Tibial nerve (tissue), 4 donors: ENCODE results near the gene DENND2D. TPM values are rescaled to one million over a fixed set of nuclear protein-coding genes. Genes with fewer than 3 reads are reported as not detected.

Experiments used
- DNase-seq, 2 donors: peaks; one replicate each; pipeline ENCODE4 v3.0.0-alpha.2; 2019; ENCODE audit warnings: low spot score in 2 of 2
- H3K27ac ChIP-seq, 4 donors: fragments of 200-600 bp; sonication (generic) in 3 of 4; one replicate each; pipeline ENCODE4 v1.5.1; 2017 to 2019; ENCODE audit warnings: mild to moderate bottlenecking in 1 of 4
- H3K27me3 ChIP-seq, 2 donors: fragments of 200-600 bp; sonication (generic) in 1 of 2; one replicate each; pipeline versions ENCODE4 v1.5.1 to v1.6.0; 2017 to 2019
- H3K36me3 ChIP-seq, 3 donors: fragments of 200-600 bp; sonication (generic); one replicate each; pipeline ENCODE4 v1.5.1; 2018 to 2019
- H3K4me1 ChIP-seq, 4 donors: fragments of 200-600 bp; sonication (generic) in 3 of 4; one replicate each; pipeline ENCODE4 v1.5.1; 2017 to 2019
- H3K4me3 ChIP-seq, 4 donors: fragments of 200-600 bp; sonication (generic) in 3 of 4; one replicate each; pipeline ENCODE4 v1.5.1; 2017 to 2019; ENCODE audit warnings: mild to moderate bottlenecking in 1 of 4, moderate library complexity in 1 of 4
- H3K9me3 ChIP-seq, 4 donors: fragments of 200-600 bp; sonication (generic) in 3 of 4; one replicate each; pipeline ENCODE4 v1.5.1; 2017 to 2019
- CTCF ChIP-seq, 5 experiments: fragments of 200-600 bp in 3 of 5; fragments of 450-650 bp in 2 of 5; sonication (generic) in 3 of 5; IDR thresholded peaks; one replicate each; pipeline ENCODE4 v1.5.1; 2016 to 2019; ENCODE audit warnings: antibody characterized with exemption in 5 of 5, mild to moderate bottlenecking in 3 of 5, moderate library complexity in 2 of 5
- EP300 ChIP-seq, 2 donors: sonication (generic); formaldehyde crosslinking; IDR thresholded peaks; one replicate each; pipeline ENCODE4 v1.6.1; 2017; ENCODE audit warnings: antibody characterized with exemption in 2 of 2, mild to moderate bottlenecking in 1 of 2
- POLR2A ChIP-seq, 2 donors: fragments of 450-650 bp; IDR thresholded peaks; one replicate each; pipeline ENCODE4 v1.6.1; 2017; ENCODE audit warnings: antibody characterized with exemption in 2 of 2, mild to moderate bottlenecking in 2 of 2, moderate library complexity in 2 of 2
- WGBS, 2 donors: methylation state at CpG; one replicate each; pipeline ENCODE4 v1.1.5; 2018; 5-methylcytosine and 5-hydroxymethylcytosine counted together
- total RNA-seq, 4 donors: library from RNA; depleted of rRNA; stranded (reverse); fragments of >200 nt; gene quantifications; one replicate each; pipeline ENCODE4 v1.1.0, GENCODE V29; 2016

DENND2D gene
- total RNA-seq, 4 donors from 2014 or later, result 4.8 to 21.6 (median 8.2) TPM

GRCh38 chr1:111148376-111148881 is 52.0 kb downstream of the DENND2D start:
- DNase-seq, result no peak
- Histone ChIP-seq H3K27me3 (no peaks in the 10 kb centered on the region), H3K27ac (no peak overlapping the region), H3K36me3 (peaks cover 0 to 55% (median 0%) of the 10 kb centered on the region in 3 donors), H3K4me3 (no peak overlapping the region), H3K9me3 (no peaks in the 10 kb centered on the region), H3K4me1 (peaks cover 0 to 28% (median 0%) of the 10 kb centered on the region in 4 donors)
- TF ChIP-seq POLR2A (IDR thresholded peaks at IDR 0.05), result no peak
- TF ChIP-seq CTCF (IDR thresholded peaks at IDR 0.05), result no peak
- no peak for TF ChIP-seq EP300 (IDR thresholded peaks at IDR 0.05)
- WGBS, 2 donors, result 50 to 62% methylated on average over 2 of the region's 2 CpGs

GRCh38 chr1:111147948-111148347 is 52.5 kb downstream of the DENND2D start:
- Histone ChIP-seq H3K36me3 (peaks cover 0 to 50% (median 0%) of the 10 kb centered on the region in 3 donors), H3K27me3 (no peaks in the 10 kb centered on the region), H3K9me3 (no peaks in the 10 kb centered on the region), H3K4me1 (peaks cover 0 to 33% (median 0%) of the 10 kb centered on the region in 4 donors), H3K27ac (no peak overlapping the region), H3K4me3 (no peak overlapping the region)
- no peak for TF ChIP-seq EP300 (IDR thresholded peaks at IDR 0.05)
- DNase-seq, result no peak
- 78 to 82% methylated on average over 3 of the region's 3 CpGs for WGBS, 2 donors

GRCh38 chr1:111145963-111146768 is 54.3 kb downstream of the DENND2D start:
- Histone ChIP-seq H3K27me3 (no peaks in the 10 kb centered on the region), H3K36me3 (peaks cover 0 to 41% (median 0%) of the 10 kb centered on the region in 3 donors), H3K4me1 (peaks cover 0 to 39% (median 7%) of the 10 kb centered on the region in 4 donors), H3K4me3 (no peak overlapping the region), H3K9me3 (no peaks in the 10 kb centered on the region), H3K27ac (no peak overlapping the region)
- DNase-seq, result no peak
- no peak for TF ChIP-seq POLR2A (IDR thresholded peaks at IDR 0.05)
- no peak for TF ChIP-seq EP300 (IDR thresholded peaks at IDR 0.05)
- TF ChIP-seq CTCF (IDR thresholded peaks at IDR 0.05), result no peak

- Histone ChIP-seq H3K36me3 (peaks cover 0 to 35% (median 0%) of the 10 kb centered on the region in 3 donors), H3K9me3 (no peaks in the 10 kb centered on the region), H3K27ac (no peak overlapping the region), H3K4me1 (peaks cover 0 to 45% (median 9%) of the 10 kb centered on the region in 4 donors), H3K27me3 (no peaks in the 10 kb centered on the region), H3K4me3 (no peak overlapping the region)
- WGBS, 2 donors, result 82 to 91% methylated on average over 2 of the region's 2 CpGs
- no peak for TF ChIP-seq EP300 (IDR thresholded peaks at IDR 0.05)
- no peak for TF ChIP-seq POLR2A (IDR thresholded peaks at IDR 0.05)
- no peak for TF ChIP-seq CTCF (IDR thresholded peaks at IDR 0.05)
- DNase-seq, result no peak
These were observed 54.9 kb downstream of the DENND2D start for GRCh38 chr1:111145542-111145941.

GRCh38 chr1:111142356-111142975 is 58.0 kb downstream of the DENND2D start:
- Histone ChIP-seq H3K27ac (no peak overlapping the region), H3K36me3 (peaks cover 0 to 5% (median 0%) of the 10 kb centered on the region in 3 donors), H3K4me1 (peaks cover 0 to 62% (median 15%) of the 10 kb centered on the region in 4 donors), H3K4me3 (no peak overlapping the region), H3K27me3 (no peaks in the 10 kb centered on the region), H3K9me3 (no peaks in the 10 kb centered on the region)
- DNase-seq, result no peak
- WGBS, 2 donors, result 68 to 73% methylated on average over 5 of the region's 5 CpGs
- no peak for TF ChIP-seq CTCF (IDR thresholded peaks at IDR 0.05)
- no peak for TF ChIP-seq POLR2A (IDR thresholded peaks at IDR 0.05)
- TF ChIP-seq EP300 (IDR thresholded peaks at IDR 0.05), result no peak
